ENCODE data around the gene HPSE2. TPM values are rescaled to one million over a fixed set of nuclear protein-coding genes. Genes with fewer than 3 reads are reported as not detected.

HPSE2 gene
- total RNA-seq, 1 experiment from 2014 or later = 0.20 TPM

DNA sequence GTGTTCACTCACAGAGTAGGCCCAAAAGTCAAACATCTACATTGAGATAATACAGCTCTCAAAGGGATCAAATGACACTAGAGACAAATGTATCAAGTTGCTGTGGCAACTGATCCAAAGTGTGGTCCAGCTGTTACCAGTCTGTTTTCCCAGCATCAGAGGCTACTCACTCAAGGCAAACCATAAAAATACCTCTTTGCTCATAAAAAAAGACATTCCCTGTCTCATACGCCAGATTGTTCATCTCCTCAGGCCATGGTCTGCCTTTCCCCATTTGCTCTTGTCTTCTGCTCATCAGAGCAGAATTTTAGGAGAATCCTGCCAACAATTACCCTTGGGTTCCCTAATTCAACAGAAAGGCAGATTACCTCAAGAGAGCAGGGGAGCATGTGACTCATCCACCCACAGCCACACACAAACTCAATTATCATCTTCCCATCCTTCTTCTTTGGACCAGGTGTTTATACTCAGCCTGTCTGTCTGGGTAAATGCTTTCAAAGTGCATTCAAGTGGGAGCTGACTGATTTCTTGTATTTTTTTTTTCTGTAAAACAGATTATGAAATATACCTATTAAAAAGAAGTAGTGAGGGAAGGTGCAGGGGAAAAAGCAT lies 562.4 kb downstream of the HPSE2 start:
- Histone ChIP-seq H4K5ac (ENCODE audit: insufficient read length, low read depth, low read length) (no peak overlapping the region), H3K9ac (ENCODE audit: extremely low read depth, insufficient read length, low read length) (no peak overlapping the region), H3K79me2 (ENCODE audit: insufficient read depth, low read length) (no peaks in the 10 kb centered on the region), H2BK12ac (ENCODE audit: insufficient read length, low read depth, low read length) (no peak overlapping the region), H3K27me3 (ENCODE audit: insufficient read depth, low read length) (no peaks in the 10 kb centered on the region), H4K91ac (ENCODE audit: insufficient read length, low read depth, low read length) (no peak overlapping the region), H3K4ac (ENCODE audit: low read depth, low read length) (no peak overlapping the region), H3K4me2 (ENCODE audit: insufficient read depth, insufficient read length, low read length) (no peak overlapping the region), H2AK5ac (ENCODE audit: insufficient read length, low read length) (no peak overlapping the region), H2AFZ (ENCODE audit: low read length) (no peak overlapping the region), H3K56ac (ENCODE audit: insufficient read length, low read depth, low read length) (no peak overlapping the region), H3K9me3 (ENCODE audit: control insufficient read depth, low read depth, low read length) (no peaks in the 10 kb centered on the region), H4K20me1 (ENCODE audit: control insufficient read depth, insufficient read depth, insufficient read length) (no peaks in the 10 kb centered on the region), H2BK5ac (ENCODE audit: insufficient read length, low read length) (no peak overlapping the region), H2BK120ac (ENCODE audit: low read depth, low read length, poor library complexity, severe bottlenecking) (no peak overlapping the region), H3K4me1 (ENCODE audit: insufficient read depth, low read length) (no peaks in the 10 kb centered on the region), H3K14ac (ENCODE audit: insufficient read depth, low read length) (no peak overlapping the region), H3T11ph (ENCODE audit: low read length) (no peak overlapping the region), H2BK15ac (ENCODE audit: low read depth, low read length) (no peak overlapping the region), H3K18ac (ENCODE audit: insufficient read length, low read depth, low read length) (no peak overlapping the region), H4K8ac (replicated peaks; ENCODE audit: insufficient read length, low read depth, low read length) (no peak overlapping the region), H3K23ac (ENCODE audit: insufficient read length, low read depth, low read length) (no peak overlapping the region), H2BK20ac (ENCODE audit: low read depth, low read length, poor library complexity, severe bottlenecking) (no peak overlapping the region), H3K23me2 (ENCODE audit: insufficient read length, low read depth, low read length, poor library complexity, severe bottlenecking) (no peaks in the 10 kb centered on the region), H3K27ac (ENCODE audit: insufficient read length, low read depth, low read length) (no peak overlapping the region), H3K79me1 (ENCODE audit: insufficient read depth, low read depth, low read length, poor library complexity, severe bottlenecking) (no peaks in the 10 kb centered on the region)
- TF ChIP-seq, protein P1, sequence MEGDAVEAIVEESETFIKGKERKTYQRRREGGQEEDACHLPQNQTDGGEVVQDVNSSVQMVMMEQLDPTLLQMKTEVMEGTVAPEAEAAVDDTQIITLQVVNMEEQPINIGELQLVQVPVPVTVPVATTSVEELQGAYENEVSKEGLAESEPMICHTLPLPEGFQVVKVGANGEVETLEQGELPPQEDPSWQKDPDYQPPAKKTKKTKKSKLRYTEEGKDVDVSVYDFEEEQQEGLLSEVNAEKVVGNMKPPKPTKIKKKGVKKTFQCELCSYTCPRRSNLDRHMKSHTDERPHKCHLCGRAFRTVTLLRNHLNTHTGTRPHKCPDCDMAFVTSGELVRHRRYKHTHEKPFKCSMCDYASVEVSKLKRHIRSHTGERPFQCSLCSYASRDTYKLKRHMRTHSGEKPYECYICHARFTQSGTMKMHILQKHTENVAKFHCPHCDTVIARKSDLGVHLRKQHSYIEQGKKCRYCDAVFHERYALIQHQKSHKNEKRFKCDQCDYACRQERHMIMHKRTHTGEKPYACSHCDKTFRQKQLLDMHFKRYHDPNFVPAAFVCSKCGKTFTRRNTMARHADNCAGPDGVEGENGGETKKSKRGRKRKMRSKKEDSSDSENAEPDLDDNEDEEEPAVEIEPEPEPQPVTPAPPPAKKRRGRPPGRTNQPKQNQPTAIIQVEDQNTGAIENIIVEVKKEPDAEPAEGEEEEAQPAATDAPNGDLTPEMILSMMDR (conservative IDR thresholded peaks at IDR 0.05) = no peak
- Mint-ChIP-seq H3K9me3 (peaks cover 16 to 24% of the 10 kb centered on the region in 2 experiments), H3K4me1 (peaks cover 11 to 38% of the 10 kb centered on the region in 2 experiments), H3K36me3 (ENCODE audit: insufficient read depth in 1 of 3, low read depth in 3 of 3) (peaks cover 0 to 20% (median 7%) of the 10 kb centered on the region in 3 experiments; a peak in 4 of 7 replicates), H3K27me3 (ENCODE audit: low read depth) (peaks cover 3% of the 10 kb centered on the region), H3K4me3 (no peak overlapping the region), H3K27ac (no peak overlapping the region)
- DNase-seq = no peak
- WGBS (ENCODE audit: extremely low coverage, insufficient read length, low lambda C conversion rate) = no CpG with 5 or more reads among the region's 1 CpG
